NCI-H524 treated with DMSO at 0.1 percent for 48 hours (cell line): Measurements from ENCODE around the gene NPFF.
"Not testable (repeated sequence)": the region's sequence is repeated elsewhere in the genome, so short reads cannot be mapped to it uniquely, and the experiment has no call there.

Experiments used
- DNase-seq: peaks from one replicate; lab custom pipeline; 2025; lab: John Stamatoyannopoulos, UW

NPFF gene

GRCh38 chr12:53506881-53507602 is at the start of gene NPFF:
TSS of gene NPFF (minus strand) at chr12:53507484. CDS start at chr12:53507474, 10 bp downstream.
- DNase-seq: no peak

- no peak for DNase-seq
These were observed 45.4 kb upstream of the NPFF start for GRCh38 chr12:53552361-53553327.

GRCh38 chr12:53551889-53552291 is 44.6 kb upstream of the NPFF start:
- DNase-seq: no peak

- DNase-seq: no peak
These were observed 43.3 kb upstream of the NPFF start for GRCh38 chr12:53550595-53550994.

GRCh38 chr12:53550131-53550530 is 42.8 kb upstream of the NPFF start:
- DNase-seq: not testable (repeated sequence)

- DNase-seq: not testable (repeated sequence)
These were observed 41.1 kb upstream of the NPFF start for GRCh38 chr12:53548354-53548753.

- DNase-seq: no peak
These were observed 36.3 kb upstream of the NPFF start for GRCh38 chr12:53543539-53543938.

GRCh38 chr12:53539526-53539925 is 32.2 kb upstream of the NPFF start:
- no peak for DNase-seq

GRCh38 chr12:53538209-53538689 is 31.0 kb upstream of the NPFF start:
- DNase-seq: no peak

- DNase-seq: no peak
These were observed 29.7 kb upstream of the NPFF start for GRCh38 chr12:53536962-53537361.

- no peak for DNase-seq
These were observed 26.2 kb upstream of the NPFF start for GRCh38 chr12:53533471-53533870.

- no peak for DNase-seq
These were observed 25.5 kb upstream of the NPFF start for GRCh38 chr12:53532524-53533445.

GRCh38 chr12:53532021-53532420 is 24.7 kb upstream of the NPFF start:
- DNase-seq: peak; percentile 72

GRCh38 chr12:53530920-53531319 is 23.6 kb upstream of the NPFF start:
- DNase-seq: no peak

GRCh38 chr12:53530061-53530460 is 22.8 kb upstream of the NPFF start:
- DNase-seq: peak; percentile 51

GRCh38 chr12:53524476-53524875 is 17.2 kb upstream of the NPFF start:
- DNase-seq: no peak

GRCh38 chr12:53523131-53523530 is 15.8 kb upstream of the NPFF start:
- DNase-seq: no peak

GRCh38 chr12:53518381-53518780 is 11.1 kb upstream of the NPFF start:
- no peak for DNase-seq

- DNase-seq: peak; percentile 50
These were observed 9.6 kb upstream of the NPFF start for GRCh38 chr12:53516758-53517455.

- DNase-seq: no peak
These were observed 8.0 kb upstream of the NPFF start for GRCh38 chr12:53515291-53515680.

GRCh38 chr12:53514628-53515290 is 7.5 kb upstream of the NPFF start:
- DNase-seq: peak; percentile 86
